ENCODE results near the gene JUN. TPM values are rescaled to one million over a fixed set of nuclear protein-coding genes. Genes with fewer than 3 reads are reported as not detected.

JUN gene
- total and polyA plus RNA-seq, 2 of the 4 experiments (the other 2 are of a cell fraction) = 46.6 to 89.1 TPM

GRCh38 chr1:58762806-58763205 lies 21.0 kb downstream of the JUN start:
- Histone ChIP-seq H3K18ac (ENCODE audit: low read depth, low read length) (peak overlapping the region; percentile 65), H3K79me1 (ENCODE audit: low read depth in 1 of 2, low read length in 2 of 2) (peaks cover 0 to 18% of the 10 kb centered on the region in 2 experiments; a peak in 2 of 4 replicates), H2AFZ (replicated peaks; ENCODE audit: low read length, poor library complexity) (peak overlapping the region; percentile 9), H3K4ac (ENCODE audit: low read depth, low read length) (peak overlapping the region; percentile 72), H3K27me3 (ENCODE audit: control insufficient read depth, insufficient read depth, low read length) (no peaks in the 10 kb centered on the region), H2BK120ac (ENCODE audit: low read depth, low read length) (peak overlapping the region; percentile 100), H3K9me3 (ENCODE audit: control insufficient read depth, insufficient read depth, low read length) (no peaks in the 10 kb centered on the region), H3K36me3 (ENCODE audit: control insufficient read depth, insufficient read depth, low read length) (no peaks in the 10 kb centered on the region), H3K23ac (ENCODE audit: low read depth, low read length) (peak overlapping the region; percentile 70), H3K27ac (ENCODE audit: insufficient read depth, low read length) (peak overlapping the region; percentile 88), H4K91ac (ENCODE audit: insufficient read depth, low read depth, low read length) (peak overlapping the region; percentile 94), H2BK20ac (ENCODE audit: low read depth, low read length) (peak overlapping the region; percentile 100), H3K4me3 (ENCODE audit: insufficient read depth, low read depth, low read length) (no peak overlapping the region), H2BK5ac (ENCODE audit: low read depth, low read length, poor library complexity, severe bottlenecking) (peak overlapping the region; percentile 100), H2AK9ac (replicated peaks; ENCODE audit: low read depth, low read length, poor library complexity) (peak overlapping the region; percentile 37), H4K5ac (ENCODE audit: low read depth, low read length) (peak overlapping the region; percentile 94), H4K20me1 (ENCODE audit: insufficient read depth, low read length) (no peaks in the 10 kb centered on the region), H3K9me1 (ENCODE audit: insufficient read depth, low read length) (peaks cover 11% of the 10 kb centered on the region), H3K4me1 (ENCODE audit: control insufficient read depth, insufficient read depth, low read length) (peaks cover 25% of the 10 kb centered on the region), H3K4me2 (ENCODE audit: low read depth, low read length) (peak overlapping the region; percentile 53), H2BK15ac (ENCODE audit: low read depth, low read length) (peak overlapping the region; percentile 100; the same call in 2 of the 3 replicates), H3K56ac (ENCODE audit: extremely low read depth, insufficient read depth, low read length) (peak overlapping the region; percentile 90), H3K14ac (replicated peaks; ENCODE audit: low read depth, low read length) (peak overlapping the region; percentile 78), H3K9ac (ENCODE audit: low read depth, low read length) (no peak overlapping the region), H4K8ac (ENCODE audit: low read depth in 2 of 2, low read length in 2 of 2) (peak overlapping the region; percentile 85 to 95), H2AK5ac (ENCODE audit: low read depth, low read length) (peak overlapping the region; percentile 88)
- dilution Hi-C loops (cut with HindIII; ENCODE audit: low sequenced_read_pairs, unreplicated experiment) = no loop called here
- ChIA-PET CTCF (no interaction called here), POLR2A (ENCODE audit: unreplicated experiment) (interaction anchor here (0.6 to 1.3 kb wide), 3 partner anchors 9 to 985 kb away, joined by 3 to 15 read pairs (median 4); no protein-coding TSS in a partner anchor)
- in situ Hi-C loops (cut with MboI; ENCODE audit: low sequenced_read_pairs) = no loop called here
- no peak for TF ChIP-seq CTCF (conservative IDR thresholded peaks at IDR 0.05; ENCODE audit: low read depth, low read length)
- TF ChIP-seq USF2 (IDR thresholded peaks at IDR 0.05; ENCODE audit: low read depth, low read length) = no peak
- no peak for TF ChIP-seq BHLHE40 (IDR thresholded peaks at IDR 0.05; ENCODE audit: low read depth, low read length)
- TF ChIP-seq MAZ (IDR thresholded peaks at IDR 0.05; ENCODE audit: borderline replicate concordance, low read depth, low read length) = no peak
- TF ChIP-seq ELK1 (IDR thresholded peaks at IDR 0.05; ENCODE audit: borderline replicate concordance, low read depth, low read length) = no peak
- no peak for TF ChIP-seq RFX5 (IDR thresholded peaks at IDR 0.05; ENCODE audit: low read depth, low read length)
- TF ChIP-seq NFE2L2 (IDR thresholded peaks at IDR 0.05; ENCODE audit: low read depth, low read length) = no peak
- TF ChIP-seq CHD1 (IDR thresholded peaks at IDR 0.05; ENCODE audit: low read depth, low read length) = no peak
- no peak for TF ChIP-seq MAFK (IDR thresholded peaks at IDR 0.05; ENCODE audit: low read depth, low read length)
- no peak for TF ChIP-seq FOS (IDR thresholded peaks at IDR 0.05; ENCODE audit: low read depth, low read length)
- TF ChIP-seq POLR2A (IDR thresholded peaks at IDR 0.05; ENCODE audit: low read depth, low read length) = no peak
- TF ChIP-seq SMC3 (IDR thresholded peaks at IDR 0.05; ENCODE audit: low read depth, low read length) = no peak
- no peak for TF ChIP-seq CEBPB (IDR thresholded peaks at IDR 0.05; ENCODE audit: low read depth, low read length)
- TF ChIP-seq RAD21 (IDR thresholded peaks at IDR 0.05; ENCODE audit: low read length) = no peak
- no peak for TF ChIP-seq RCOR1 (IDR thresholded peaks at IDR 0.05; ENCODE audit: insufficient replicate concordance, low read length)
- TF ChIP-seq MXI1 (IDR thresholded peaks at IDR 0.05; ENCODE audit: borderline replicate concordance, low read depth, low read length) = no peak
- BruUV-seq (replicated peaks) = no TSS peak
- peak; percentile 63 for DNase-seq
- peak; percentile 59 for ATAC-seq (ENCODE audit: low read depth)
- intact Hi-C loops (cut with micrococcal nuclease) = loop anchor here (10.0 kb wide), 1 partner anchor 68 kb away; no protein-coding TSS in a partner anchor

Data from IMR-90 (cell line).